NCI-H2227 (cell line): ENCODE measurements around the gene HIBCH.
"Not testable (repeated sequence)": the region's sequence is repeated elsewhere in the genome, so short reads cannot be mapped to it uniquely, and the experiment has no call there.

Source experiments
- DNase-seq: peaks from one replicate; lab custom pipeline; 2025; ENCODE audit not compliant: unreplicated experiment; lab: John Stamatoyannopoulos, UW

HIBCH gene

DNA sequence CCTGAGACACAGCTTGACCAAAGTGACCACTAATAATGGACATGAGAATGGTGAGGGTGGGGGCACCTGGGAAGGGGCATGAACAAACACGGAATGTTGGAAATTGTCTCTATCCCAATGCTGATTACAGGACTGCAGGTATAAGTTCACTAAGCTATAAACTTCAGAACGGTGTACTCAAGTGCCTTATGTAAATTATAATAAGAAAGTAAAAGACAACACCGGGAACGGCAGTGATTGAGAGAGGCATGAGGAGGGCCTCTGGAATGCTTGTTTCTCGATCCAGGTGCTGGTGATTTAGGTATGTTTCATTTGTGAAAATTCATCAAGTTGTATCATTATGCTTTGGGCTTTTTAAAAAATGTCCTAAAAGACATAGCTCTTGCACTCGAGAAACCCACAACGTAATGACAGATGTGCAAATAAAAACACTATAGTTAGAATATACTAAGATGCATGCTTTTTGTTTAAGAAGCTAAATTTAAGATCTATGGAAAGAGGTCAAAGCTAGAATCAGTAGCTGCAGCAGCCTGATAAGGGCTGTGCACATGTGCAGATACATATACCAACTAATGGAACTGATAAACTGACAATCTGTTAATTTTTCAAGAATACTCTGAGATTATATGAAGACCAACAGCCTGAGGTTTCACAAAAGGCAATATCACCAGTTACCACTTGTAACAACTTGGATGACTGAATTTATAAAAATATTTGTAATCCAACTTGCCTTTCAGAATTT, 7.6 kb downstream of the HIBCH start:
- DNase-seq = no peak

DNA sequence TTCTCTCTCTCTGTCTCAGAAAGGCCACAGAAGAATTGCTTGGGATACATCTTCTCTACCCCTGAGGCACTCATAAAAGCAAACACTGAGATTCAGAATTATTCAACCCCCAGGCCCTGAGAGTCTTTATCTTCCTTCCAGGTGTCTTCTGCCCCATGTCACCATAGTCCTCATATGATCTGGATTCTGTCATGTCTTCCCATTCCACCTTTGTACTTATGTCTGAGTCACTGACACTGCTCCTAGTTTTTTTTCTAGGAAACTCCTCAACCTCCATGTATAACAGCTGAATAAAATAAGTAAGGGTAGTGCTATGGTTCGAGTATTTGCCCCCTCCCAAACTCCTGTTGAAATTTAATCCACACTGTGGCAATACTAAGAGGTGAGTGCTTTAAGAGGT, 11.6 kb downstream of the HIBCH start:
- DNase-seq = no peak

DNA sequence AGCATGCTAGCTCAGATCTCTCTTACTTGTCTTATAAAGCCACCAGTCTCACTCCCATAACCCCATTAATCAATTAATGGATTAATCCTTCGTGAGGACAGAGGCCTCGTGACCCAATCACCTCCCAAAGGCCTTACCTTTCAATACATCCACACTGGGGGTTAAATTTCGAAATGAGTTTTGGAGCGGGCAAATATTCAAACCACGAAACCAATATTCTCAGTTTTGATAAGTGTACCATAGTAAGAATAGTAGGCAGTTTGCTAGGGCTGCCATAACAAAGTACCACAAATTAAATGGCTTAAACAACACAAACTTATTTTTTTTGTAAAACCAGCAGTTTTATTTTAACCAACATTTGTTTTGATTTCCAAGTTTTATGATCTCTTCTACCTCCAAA, 15.2 kb downstream of the HIBCH start:
- DNase-seq = no peak

DNA sequence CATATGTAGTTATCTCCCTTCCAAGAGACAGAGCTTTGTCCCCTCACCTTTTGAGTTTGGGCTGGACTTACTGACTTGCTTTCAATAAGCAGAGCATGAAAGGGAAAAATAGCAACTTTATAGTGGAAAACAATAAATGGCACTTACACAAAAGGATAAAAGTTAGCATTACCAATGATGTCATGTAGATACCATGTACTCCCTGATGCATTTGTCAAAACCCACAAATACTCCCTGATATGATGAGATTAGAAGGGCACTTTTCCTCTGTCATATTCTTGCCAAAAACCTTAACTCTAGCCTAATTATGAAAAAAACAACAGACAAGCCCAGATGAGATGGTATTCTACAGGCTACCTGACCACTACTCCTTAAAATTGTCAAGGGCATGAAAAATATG, 16.0 kb downstream of the HIBCH start:
- DNase-seq = no peak

DNA sequence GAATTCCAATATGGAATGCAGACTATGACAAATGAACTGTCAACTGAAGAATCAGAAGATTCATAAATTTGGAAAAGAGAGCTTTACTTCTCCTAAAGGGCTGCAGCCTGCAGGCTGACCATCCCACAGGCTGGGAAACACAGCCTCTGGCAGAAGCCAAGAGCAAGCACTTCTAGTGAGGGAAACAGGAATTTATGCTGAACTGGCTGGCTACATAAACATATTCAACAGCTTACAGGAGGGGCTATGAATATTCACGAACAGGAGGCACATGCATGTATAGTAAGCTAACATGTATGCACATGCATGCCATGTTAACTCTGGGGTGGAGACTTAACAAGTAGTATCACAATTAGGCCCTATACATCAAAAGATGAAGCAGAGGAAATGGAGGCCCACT, 17.6 kb downstream of the HIBCH start:
- DNase-seq = no peak

DNA sequence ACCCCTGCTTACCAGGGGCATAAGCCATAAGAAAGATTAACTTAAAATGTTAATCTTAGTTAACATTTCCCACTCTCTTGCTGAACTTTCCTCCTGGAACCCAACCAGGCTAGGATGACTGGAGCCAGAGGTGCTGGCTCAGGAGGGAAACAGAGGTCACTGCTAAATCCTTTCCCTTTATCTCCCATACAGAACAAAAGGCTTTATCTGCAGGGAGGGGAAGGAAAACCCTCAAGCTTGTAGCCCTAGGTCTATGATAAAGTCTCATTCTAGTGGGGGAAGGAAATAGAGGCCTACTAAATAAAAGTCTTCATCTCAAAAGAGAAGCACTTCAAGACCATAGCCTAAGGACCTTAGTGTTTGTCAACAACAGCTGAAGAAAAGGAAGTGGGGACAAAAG, 18.6 kb downstream of the HIBCH start:
- DNase-seq = no peak

DNA sequence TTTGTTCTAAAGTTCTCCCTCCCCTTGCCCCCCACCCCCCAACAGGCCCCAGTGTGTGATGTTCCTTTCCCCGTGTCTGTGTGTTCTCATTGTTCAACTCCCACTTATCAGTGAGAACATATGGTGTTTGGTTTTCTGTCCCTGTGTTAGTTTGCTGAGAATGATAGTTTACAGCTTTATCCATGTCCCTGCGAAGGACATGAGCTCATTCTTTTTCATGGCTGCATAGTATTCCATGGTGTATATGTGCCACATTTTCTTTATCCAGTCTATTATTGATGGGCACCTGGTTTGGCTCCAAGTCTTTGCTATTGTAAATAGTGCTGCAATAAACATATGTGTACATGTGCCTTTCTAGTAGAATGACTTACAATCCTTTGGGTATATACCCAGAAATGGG, 21.7 kb downstream of the HIBCH start:
- DNase-seq = not testable (repeated sequence)

DNA sequence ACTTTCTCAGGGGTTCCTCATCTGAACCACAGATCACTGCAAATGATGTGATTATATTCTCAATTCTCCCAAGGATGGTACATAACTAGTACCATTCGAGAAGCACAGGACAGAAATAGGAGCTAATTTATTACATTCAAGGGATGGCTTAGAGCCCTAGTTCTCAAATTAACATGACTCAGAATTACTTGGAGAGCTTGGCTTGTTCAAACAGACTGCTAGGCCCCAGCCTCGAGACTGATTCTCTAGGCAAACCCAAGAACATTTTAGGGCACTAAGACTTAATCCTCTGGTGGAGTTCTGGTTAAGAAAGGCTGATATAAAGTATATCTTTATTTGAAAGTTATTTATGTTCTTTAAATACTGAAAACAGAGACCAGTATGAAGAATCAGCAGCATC, 35.8 kb downstream of the HIBCH start:
- no peak for DNase-seq

DNA sequence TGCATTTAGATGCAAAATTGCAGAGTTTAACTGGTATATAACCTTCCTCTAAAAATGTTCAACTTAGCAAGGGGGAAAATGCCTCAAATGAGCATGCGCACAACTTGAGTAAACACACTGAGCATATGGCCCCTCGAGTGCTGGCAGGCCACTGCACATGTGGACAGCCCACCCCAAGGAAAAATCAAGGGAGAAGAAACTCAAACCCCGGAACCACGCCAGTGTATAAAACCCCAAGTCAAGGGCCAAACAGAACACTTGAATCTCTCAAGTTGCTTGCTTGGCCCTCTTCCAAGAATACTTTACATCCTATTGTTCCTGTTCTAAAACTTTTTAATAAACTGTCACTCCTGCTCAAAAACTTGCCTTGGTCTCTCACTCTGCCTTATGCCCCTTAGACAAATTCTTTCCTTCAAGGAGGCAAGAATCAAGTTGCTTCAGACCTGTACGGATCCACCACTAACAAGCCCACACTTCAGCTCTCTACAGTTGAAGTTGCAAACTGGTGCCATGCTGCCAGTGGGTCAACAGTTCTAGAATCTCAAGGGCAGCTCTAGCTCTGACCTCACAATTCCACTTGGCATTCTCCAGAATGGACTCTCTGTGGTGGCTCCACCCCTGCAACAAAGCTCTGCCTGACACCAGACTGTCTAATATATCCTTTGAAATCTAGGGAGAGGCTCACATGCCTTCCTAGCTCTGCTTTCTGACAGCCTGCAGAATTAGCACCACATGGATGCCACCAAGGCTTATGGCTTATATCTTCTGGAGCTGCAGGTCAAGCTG, 38.9 kb downstream of the HIBCH start:
- no peak for DNase-seq

DNA sequence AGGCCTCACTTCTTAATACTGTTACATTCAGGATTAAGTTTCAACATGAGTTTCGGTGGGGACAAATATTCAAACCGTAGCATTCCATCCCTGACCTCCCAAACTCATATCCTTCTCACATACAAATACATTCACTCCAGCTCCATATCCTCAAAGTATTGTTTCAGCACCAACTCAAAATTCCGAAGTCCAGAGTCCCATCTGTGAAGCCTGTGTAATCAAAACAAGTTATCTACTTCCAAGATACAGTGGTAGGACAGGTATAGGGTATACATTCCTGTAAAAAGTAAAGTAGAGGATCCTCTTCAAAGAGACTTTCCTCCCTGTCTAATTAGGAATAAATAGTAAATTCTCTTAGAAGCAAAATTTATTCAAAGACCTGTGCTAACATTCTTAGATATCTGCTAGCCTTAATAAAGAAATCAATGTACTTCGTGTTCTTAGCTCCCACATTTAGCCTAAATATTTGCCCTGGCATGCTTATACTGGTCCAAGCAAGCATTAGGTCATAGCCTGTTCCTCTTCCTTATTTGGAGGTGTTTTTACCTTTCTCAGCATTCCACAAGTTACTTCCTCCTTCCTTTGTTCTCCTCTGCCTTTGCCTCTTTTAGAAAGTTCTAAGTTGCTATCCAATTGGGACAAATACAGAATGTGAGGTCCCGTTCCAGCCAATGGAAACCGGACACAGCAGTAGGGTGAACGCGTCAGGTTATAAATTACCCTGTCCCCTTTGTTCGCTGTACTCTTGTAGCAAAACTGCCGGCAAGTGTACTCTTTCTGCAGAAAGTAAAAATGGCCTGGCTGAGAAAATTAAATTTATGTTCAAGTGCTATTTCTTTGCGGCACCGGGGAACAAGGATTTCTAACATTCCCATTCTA, 40.1 kb downstream of the HIBCH start:
- DNase-seq = not testable (repeated sequence)

DNA sequence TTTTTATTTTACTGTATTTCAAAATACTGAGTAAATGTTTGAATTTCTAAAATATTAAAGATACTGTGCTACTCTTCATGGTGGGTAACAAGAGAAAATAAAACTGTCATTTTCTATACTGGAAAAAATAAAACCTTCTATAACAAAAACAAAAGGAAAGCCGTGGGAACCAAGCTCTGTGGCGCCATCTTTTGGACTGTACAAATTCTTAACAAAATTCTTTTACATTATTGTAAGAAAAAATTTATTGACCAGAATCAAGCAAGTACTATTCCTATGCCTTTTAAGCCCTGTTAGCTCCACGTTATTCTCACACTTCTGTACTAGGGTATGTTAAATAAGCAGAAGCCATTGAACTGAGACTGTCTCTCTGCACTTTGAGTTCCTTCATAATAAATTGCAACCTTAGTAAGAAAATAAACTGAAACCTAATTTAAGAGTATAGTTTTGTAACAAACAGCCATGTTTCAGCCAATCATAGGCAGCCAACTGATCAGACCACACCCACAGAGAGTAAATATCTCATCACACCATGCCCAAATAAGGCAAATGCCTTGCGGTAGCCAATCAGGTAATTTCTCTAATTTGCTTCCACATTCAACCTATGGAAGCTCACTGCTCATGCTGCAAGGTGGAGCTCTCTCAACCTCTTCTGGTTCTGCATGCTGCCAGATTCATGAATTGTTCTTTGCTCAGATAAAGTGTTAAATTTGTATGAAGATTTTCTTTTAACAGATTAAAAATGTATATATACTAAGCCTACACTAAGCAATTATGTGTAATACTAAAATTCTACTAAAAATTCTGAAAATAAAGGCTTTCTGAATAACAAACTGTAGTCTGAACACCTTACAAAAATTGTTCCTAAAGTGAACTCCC, 42.2 kb downstream of the HIBCH start:
- peak; percentile 28 for DNase-seq

DNA sequence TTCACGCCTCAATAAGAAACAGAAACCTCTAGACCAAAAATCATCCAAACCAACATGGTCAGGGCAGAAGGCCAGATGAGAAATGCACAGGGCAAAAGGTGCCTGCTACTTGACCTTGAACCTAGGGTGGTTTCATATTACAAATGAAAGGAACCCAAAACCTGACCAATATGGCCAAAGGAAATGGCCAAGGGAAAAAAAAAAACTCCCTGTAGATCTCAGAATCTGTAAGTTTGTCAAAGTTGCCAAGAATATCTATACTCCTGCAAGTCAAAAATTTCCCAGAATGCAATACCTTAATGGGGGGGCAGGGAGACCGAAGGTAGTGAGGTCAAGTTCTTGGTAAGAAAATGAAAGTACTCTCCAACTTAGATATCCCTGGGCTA, 47.2 kb downstream of the HIBCH start:
- no peak for DNase-seq

DNA sequence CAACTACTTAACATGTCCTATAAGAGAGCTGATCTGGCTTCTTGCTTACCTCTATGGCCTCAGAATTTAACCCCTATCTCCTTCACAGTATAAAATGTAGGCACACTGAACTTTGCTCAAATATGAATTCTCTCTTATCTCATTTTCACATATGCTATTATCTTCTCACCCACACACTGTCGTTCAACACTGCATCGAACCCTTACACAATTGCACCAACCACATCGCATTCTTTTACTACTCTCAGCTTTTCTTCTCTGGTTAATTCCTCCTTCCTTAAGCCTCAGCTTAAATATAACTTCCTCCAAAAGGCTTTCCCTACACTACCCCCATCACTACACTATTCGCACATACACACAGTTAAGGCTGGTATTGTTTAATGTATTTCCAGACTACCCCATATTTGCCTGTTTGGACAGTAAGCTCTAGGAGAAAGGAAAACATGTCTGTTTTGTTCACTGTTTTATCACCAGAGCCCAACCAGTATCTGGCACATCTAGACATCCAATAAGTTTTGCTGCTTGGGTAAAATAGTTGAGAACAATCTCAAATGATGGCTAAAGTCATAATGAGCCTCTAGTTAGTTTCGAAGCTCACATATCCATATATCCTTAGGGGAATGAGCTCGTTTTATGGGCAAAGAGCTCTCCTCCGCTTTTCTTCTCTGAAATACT, 47.7 kb downstream of the HIBCH start:
- DNase-seq = no peak

DNA sequence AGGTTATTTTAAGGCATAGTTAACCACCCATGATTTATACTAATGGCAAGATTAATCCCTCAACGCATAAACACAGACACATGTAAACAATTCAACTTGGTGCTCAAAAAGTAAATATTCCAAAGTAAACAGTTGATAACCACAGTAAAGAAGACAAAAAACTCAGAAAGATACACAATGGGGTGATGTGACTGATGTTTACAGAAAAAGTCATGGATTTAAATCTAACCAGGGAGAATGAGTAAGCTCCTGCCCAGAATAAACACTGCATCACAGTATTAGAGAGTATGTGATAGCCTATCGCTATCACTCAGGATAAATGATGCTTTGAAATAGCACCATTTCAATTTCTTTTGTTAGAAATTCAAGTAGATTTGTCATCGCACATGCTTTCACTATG, 49.3 kb downstream of the HIBCH start:
- no peak for DNase-seq

DNA sequence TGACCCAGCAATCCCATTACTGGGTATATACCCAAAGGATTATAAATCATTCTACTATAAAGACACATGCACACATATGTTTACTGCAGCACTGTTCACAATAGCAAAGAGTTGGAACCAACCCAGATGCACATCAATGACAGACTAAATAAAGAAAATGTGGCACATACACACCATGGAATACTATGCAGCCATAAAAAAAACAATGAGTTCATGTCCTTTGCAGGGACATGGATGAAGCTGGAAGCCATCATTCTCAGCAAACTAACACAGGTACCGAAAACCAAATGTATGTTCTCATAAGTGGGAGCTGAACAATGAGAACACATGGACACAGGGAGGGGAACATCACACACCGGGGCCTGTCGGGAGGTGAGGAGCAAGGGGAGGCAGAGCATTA, 49.9 kb downstream of the HIBCH start:
- DNase-seq = not testable (repeated sequence)

DNA sequence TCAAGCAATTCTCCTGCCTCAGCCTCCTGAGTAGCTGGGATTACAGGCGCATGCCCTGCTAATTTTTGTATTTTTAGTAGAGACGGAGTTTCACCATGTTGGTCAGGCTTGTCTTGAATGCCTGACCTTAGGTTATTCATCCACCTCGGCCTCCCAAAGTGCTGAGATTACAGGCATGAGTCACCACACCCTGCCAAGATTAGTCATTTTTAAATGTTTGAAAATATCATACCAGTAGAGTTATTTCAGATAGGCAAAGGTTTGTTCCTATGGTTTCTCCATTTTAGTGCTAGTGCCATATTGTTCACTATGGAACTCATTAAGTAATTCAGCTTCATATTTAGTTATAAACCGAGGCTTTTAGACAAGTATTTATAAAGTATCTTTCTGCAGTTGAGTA, 52.3 kb downstream of the HIBCH start:
- DNase-seq = no peak

DNA sequence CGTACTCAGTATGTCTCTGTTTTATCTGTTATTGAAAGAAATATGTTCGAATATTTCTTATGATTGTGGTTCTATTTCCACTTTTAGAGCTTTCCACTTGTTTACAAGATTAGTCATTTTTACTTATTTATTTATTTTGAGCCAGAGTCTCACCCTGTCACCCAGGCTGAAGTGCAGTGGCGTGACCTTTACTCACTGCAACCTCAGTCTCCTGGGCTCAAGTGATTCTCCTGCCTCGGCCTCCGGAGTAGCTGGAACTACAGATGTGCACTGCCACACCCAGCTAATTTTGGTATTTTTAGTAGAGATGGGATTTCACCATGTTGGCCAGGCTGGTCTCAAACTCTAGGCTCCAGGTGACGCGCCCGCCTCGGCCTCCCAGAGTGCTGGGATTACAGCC, 53.3 kb downstream of the HIBCH start:
- DNase-seq = no peak

DNA sequence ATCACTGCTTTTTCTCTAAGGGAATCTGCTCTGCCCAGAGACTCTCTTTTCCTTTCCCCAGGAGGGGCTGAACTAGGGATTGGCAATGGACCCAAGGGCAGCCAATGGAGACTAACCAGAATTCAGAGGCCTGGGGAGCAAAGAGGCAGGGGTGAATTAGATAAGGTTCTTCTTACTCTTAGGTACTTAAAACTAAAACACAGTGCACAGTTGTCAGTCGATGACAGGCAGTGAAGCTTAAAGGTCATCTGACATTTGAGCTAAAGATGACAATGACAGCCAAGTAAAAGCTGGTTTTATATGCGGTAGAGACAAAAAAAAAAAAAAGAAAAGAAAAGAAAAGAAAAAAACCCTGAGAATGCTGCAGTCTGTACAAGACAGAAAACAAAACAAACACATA, 57.8 kb downstream of the HIBCH start:
- DNase-seq = no peak

DNA sequence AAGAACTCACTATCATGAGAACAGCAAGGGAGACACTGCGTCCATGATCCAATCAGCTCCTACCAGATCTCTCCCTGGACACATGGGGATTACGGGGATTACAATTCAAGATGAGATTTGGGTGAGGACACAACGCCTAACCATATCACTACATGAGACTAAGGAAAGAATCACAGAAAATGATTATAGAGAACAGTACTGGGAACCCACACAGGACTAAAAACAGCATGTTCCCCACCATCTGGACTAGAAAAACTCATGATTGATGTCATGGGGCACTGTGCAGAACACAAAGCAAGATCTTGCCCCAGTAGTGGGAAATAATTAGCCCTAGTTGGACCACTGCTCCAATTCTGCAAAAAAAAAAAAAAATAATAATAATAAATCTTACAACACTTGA, 63.5 kb downstream of the HIBCH start:
- DNase-seq = no peak

DNA sequence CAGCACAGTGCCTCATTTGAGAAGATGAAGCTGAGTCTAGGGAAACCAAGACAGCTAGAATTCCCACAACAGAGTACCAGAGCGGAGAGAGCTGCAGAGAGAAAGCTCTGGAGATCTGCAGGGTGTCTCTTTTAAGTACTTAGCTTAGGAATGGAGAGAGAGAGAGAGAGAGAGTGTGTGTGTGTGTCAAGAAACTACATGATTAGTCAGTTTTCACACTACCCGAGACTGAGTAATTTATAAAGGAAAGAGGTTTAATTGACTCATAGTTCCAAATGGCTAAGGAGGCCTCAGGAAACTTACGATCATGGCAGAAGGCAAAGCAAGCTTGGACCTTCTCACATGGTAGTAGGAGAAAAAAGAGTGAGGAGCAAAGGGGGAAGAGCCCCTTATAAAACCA, 64.0 kb downstream of the HIBCH start:
- no peak for DNase-seq
